NOMO-1 treated with DMSO at 0.1 percent for 48 hours (cell line): ENCODE measurements around the gene SHROOM1.
A peak's percentile ranks its signal among the peaks of the same experiment; 100 is the strongest.

Experiments used
- DNase-seq: peaks from one replicate; lab custom pipeline; 2025; ENCODE audit not compliant: unreplicated experiment; lab: John Stamatoyannopoulos, UW

The SHROOM1 gene

GRCh38 chr5:132778129-132778528 lies 52.3 kb downstream of the SHROOM1 start:
- DNase-seq = no peak

DNA sequence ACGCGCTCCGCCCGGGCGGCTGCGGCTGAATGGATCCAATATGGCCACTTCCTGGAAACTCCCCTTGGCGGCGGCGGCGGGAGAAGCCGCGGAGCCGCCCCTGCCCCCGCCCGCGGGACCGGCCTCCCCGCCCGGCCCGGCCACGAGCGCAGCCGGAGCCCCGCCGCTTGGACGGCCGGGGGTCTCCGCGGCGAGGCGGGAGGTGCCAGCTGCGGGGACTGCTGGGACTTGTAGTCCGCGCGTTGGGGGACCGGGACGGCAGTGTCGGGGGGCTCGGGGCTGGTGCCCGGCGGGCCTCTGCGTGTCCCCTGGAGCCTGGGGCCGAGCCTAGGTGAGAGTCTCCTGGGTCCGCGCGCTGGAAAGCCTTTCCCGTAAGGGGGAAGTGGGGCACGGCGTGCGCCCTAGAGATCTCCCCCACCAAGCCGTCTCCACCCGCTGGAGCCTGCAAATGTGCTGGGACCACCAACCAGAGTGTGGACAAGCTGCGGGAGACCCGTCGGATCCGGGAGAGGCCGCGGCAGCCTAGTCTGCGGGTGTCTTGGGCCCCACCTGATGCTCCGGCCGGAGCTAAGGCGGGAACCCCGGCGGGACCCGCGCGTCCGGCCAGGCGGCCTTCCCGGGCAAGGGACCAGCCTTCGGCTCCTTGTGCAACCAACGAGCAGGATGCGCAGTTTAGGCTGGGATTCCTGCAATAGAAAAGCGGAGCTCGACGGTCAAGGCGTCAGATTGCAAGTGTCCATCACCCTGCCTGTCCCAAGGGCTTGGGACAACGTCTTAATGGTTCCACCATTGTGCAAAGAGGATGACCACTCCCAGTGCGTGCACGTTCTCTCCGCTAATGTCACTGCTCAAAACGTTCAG lies 53.0 kb downstream of the SHROOM1 start, which contains the start of gene SEPTIN8:
SEPTIN8 (minus strand) TSS at position 31 of the 861 bp plus-strand sequence. CDS start 102 bp downstream, outside the sequence.
- DNase-seq = peak; percentile 32

DNA sequence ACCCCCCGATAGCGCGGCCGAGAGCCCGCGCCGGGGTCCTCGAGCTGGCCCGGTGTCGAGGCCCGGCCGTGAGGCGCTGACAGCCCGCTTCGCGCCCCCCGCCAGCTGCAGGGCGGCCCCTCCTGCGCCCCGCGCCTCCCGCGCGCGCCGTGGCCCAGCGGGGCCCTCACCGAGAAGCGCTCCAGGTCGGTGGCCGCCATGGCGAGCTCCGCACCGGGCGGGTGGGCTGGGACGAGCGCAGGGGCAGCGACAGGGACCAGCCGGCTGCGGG lies 53.6 kb downstream of the SHROOM1 start:
- DNase-seq = no peak

DNA sequence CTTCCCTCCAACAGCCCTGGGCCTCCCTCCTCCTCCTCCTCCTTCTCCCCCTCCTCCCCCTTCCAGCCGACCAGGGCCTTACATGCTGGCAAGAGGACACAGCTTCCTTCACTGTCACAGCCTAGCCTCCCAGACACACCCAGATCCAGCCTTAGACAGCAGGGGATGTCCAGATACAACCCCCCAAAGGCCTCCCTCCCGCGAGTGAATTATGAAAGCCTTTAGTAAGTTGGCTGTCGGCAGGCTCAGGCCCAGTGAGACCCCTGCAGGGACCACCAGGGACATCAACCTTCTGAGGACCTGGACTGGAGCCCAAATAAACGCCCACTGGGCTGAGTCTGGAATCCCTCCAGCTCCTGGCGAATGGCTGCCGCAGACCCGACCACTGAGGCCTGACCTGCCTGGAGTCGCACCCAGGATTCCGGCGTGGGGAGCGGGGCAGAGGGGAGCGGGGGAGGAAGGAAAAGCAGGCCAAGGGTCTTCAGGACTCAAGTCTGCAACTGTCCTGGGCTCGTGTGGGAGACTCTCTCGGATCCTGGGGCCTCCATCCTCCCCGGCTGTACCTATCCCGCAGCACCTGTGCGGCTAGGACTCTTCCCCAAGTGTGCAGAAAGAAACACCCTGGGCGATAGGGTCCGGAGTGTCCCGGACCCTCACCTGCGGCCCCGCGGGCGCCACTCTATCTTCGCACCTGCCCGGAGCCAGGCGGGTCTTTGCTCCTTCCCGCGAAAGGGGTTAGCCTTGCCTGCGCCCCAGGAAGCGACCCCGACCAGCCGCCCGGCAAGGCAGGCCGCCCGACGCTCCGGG lies 54.1 kb downstream of the SHROOM1 start:
- no peak for DNase-seq

DNA sequence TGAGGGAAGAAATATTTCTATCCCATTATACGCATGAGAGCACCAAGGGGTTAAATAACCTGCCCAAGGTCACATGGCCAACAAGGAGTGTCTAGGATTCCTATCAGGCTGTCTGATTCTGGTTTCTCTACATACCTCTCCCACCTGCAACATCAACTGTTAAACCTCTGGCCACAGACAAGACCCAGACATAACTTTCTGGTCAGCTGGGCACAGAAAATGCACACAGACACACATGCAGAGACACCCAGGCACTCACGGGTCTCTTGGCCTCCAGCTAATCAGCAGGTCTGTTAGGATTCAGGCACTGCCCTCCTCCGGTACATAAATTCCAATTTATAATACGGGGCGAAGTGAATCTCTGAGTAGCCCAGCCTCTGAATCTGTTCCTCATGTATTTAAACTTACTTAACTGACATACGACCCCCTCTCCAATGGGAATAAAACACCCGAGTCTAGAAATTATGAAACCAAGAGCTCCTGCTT lies 54.9 kb downstream of the SHROOM1 start:
- no peak for DNase-seq

- DNase-seq = no peak
Observed at GRCh38 chr5:132774896-132775295, 55.6 kb downstream of the SHROOM1 start.

GRCh38 chr5:132774406-132774805 lies 56.0 kb downstream of the SHROOM1 start:
- DNase-seq = no peak

GRCh38 chr5:132773601-132774355 lies 56.7 kb downstream of the SHROOM1 start:
- no peak for DNase-seq

- DNase-seq = no peak
Observed at GRCh38 chr5:132773114-132773513, 57.3 kb downstream of the SHROOM1 start.

DNA sequence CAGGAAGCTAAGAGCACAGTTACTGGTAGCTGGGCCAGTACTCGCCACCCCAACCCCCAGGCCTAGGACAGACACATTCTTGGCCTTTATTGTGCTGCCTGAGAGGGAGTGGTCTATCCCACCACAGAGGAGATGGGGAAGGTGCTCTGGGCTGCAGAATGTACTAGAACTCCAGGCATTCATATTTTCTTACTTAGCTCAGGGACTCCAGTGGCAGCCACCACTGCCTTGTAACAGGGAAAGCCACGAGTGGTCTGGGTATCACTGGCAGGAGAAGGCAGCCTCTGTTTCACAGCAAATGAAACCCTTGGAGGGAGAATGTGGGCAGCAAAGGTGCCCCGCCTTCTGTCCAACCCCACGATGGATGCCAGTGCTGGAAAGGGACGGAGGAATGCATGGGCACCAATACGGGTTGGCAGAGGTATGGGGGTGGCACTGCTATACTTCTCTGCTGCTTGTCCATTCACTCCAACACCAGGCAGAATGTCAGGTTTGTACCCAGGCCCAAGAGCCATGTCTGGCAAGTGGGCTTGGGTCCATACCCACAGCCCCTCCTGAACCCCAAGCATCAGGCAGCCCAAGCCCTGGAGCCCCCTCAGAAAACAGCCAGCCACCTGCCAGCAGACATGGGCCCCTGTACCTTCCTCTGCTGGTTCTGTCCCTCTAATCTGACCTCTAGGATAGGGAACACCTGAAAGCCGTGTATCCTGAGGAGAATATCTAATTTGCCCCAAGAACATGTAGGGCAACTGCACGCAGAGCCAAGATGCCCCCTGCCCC lies 58.0 kb downstream of the SHROOM1 start:
- DNase-seq = no peak
